IMR-90 (cell line): ENCODE data around the gene IMPG1. TPM values are rescaled to one million over a fixed set of nuclear protein-coding genes. Genes with fewer than 3 reads are reported as not detected.

Experiments used
- ATAC-seq: fragments of 200-7000 bp; cut with Tn5 transposase; 2 replicates; pipeline ENCODE4 v1.9.1; 2020; ENCODE audit warnings: low read depth, mild to moderate bottlenecking, moderate library complexity
- BruUV-seq: library from RNA; stranded (reverse); fragments of 400-500 nt; replicated peaks from 2 replicates; lab custom pipeline; 2021; lab: Mats Ljungman, UMichigan
- CTCF ChIA-PET: fragments of 300-600 bp; formaldehyde crosslinking; extraction: SDS; loops from one replicate; lab custom pipeline; 2021; ENCODE audit warnings: antibody characterized with exemption; lab: Yijun Ruan, JAX
- POLR2A ChIA-PET: fragments of 300-600 bp; sonication (Branson Sonifier 250); formaldehyde crosslinking; loops from one replicate; lab custom pipeline; 2022; ENCODE audit warnings: antibody characterized with exemption; ENCODE audit not compliant: unreplicated experiment; lab: Charles Lee
- DNase-seq: peaks from one replicate; pipeline ENCODE4 v3.0.0; 2013
- H2AFZ ChIP-seq: replicated peaks from 2 replicates; pipeline ENCODE3; 2013; ENCODE audit warnings: low read length, mild to moderate bottlenecking; ENCODE audit not compliant: poor library complexity
- H2AK5ac ChIP-seq: 2 replicates; pipeline ENCODE4 v1.6.1; 2013; ENCODE audit warnings: low read depth, low read length, inconsistent platforms
- H2AK9ac ChIP-seq: replicated peaks from 2 replicates; pipeline ENCODE3; 2013; ENCODE audit warnings: mild to moderate bottlenecking, low read depth, low read length, moderate library complexity; ENCODE audit not compliant: poor library complexity
- H2BK120ac ChIP-seq: 2 replicates; pipeline ENCODE4 v1.6.1; 2013; ENCODE audit warnings: low read depth, low read length, inconsistent platforms
- H2BK15ac ChIP-seq: 3 replicates; pipeline ENCODE4 v1.6.1; 2013; ENCODE audit warnings: low read depth, low read length, inconsistent platforms
- H2BK20ac ChIP-seq: 2 replicates; pipeline ENCODE4 v1.6.1; 2013; ENCODE audit warnings: low read depth, mild to moderate bottlenecking, inconsistent platforms, low read length, moderate library complexity
- H2BK5ac ChIP-seq: 2 replicates; pipeline ENCODE4 v1.6.1; 2013; ENCODE audit warnings: mild to moderate bottlenecking, low read depth, low read length, inconsistent platforms; ENCODE audit not compliant: poor library complexity, severe bottlenecking
- H3K14ac ChIP-seq: replicated peaks from 2 replicates; pipeline ENCODE4 v1.6.1; 2013; ENCODE audit warnings: low read depth, low read length, inconsistent platforms
- H3K18ac ChIP-seq: 2 replicates; pipeline ENCODE4 v1.6.1; 2013; ENCODE audit warnings: low read depth, low read length, control low read depth
- H3K23ac ChIP-seq: 2 replicates; pipeline ENCODE4 v1.6.1; 2013; ENCODE audit warnings: low read depth, low read length, inconsistent platforms
- H3K27ac ChIP-seq: 2 replicates; pipeline ENCODE4 v1.5.1; 2013; ENCODE audit warnings: mild to moderate bottlenecking, control low read depth, low read length; ENCODE audit not compliant: insufficient read depth
- H3K27me3 ChIP-seq: 2 replicates; pipeline ENCODE4 v1.6.1; 2013; ENCODE audit warnings: low read length; ENCODE audit not compliant: control insufficient read depth, insufficient read depth
- H3K36me3 ChIP-seq: 2 replicates; pipeline ENCODE4 v1.6.1; 2013; ENCODE audit warnings: low read length, mixed read lengths; ENCODE audit not compliant: control insufficient read depth, insufficient read depth
- H3K4ac ChIP-seq: 2 replicates; pipeline ENCODE4 v1.6.1; 2013; ENCODE audit warnings: low read depth, low read length, inconsistent platforms
- H3K4me1 ChIP-seq: 2 replicates; pipeline ENCODE4 v1.6.1; 2013; ENCODE audit warnings: low read length, mixed read lengths; ENCODE audit not compliant: control insufficient read depth, insufficient read depth
- H3K4me2 ChIP-seq: 2 replicates; pipeline ENCODE4 v1.6.1; 2013; ENCODE audit warnings: low read depth, mild to moderate bottlenecking, control low read depth, low read length, moderate library complexity
- H3K4me3 ChIP-seq: 2 replicates; pipeline ENCODE4 v1.5.1; 2013; ENCODE audit warnings: low read depth, mild to moderate bottlenecking, control low read depth, low read length, moderate library complexity; ENCODE audit not compliant: insufficient read depth
- H3K56ac ChIP-seq: 2 replicates; pipeline ENCODE4 v1.6.1; 2013; ENCODE audit warnings: low read length, inconsistent platforms; ENCODE audit not compliant: insufficient read depth; ENCODE audit errors: extremely low read depth
- H3K79me1 ChIP-seq, 2 experiments: 2 replicates each; pipeline ENCODE4 v1.6.1; 2013; ENCODE audit warnings: low read length in 2 of 2, inconsistent platforms in 1 of 2, low read depth in 1 of 2
- H3K9ac ChIP-seq: 2 replicates; pipeline ENCODE4 v1.6.1; 2013; ENCODE audit warnings: low read depth, low read length, control low read depth
- H3K9me1 ChIP-seq: 2 replicates; pipeline ENCODE4 v1.6.1; 2013; ENCODE audit warnings: low read length, inconsistent platforms; ENCODE audit not compliant: insufficient read depth
- H3K9me3 ChIP-seq: 2 replicates; pipeline ENCODE4 v1.6.1; 2013; ENCODE audit warnings: low read length; ENCODE audit not compliant: control insufficient read depth, insufficient read depth
- H4K20me1 ChIP-seq: 2 replicates; pipeline ENCODE4 v1.6.1; 2013; ENCODE audit warnings: low read length, inconsistent platforms; ENCODE audit not compliant: insufficient read depth
- H4K5ac ChIP-seq: 2 replicates; pipeline ENCODE4 v1.6.1; 2013; ENCODE audit warnings: mild to moderate bottlenecking, low read depth, low read length, control low read depth
- H4K8ac ChIP-seq, 2 experiments: 2 replicates each; pipeline ENCODE4 v1.6.1; 2013; ENCODE audit warnings: low read depth in 2 of 2, low read length in 2 of 2, control low read depth in 1 of 2, inconsistent platforms in 1 of 2
- H4K91ac ChIP-seq: 2 replicates; pipeline ENCODE4 v1.6.1; 2013; ENCODE audit warnings: low read depth, low read length, inconsistent platforms; ENCODE audit not compliant: insufficient read depth
- CHD1 ChIP-seq: IDR thresholded peaks from 2 replicates; pipeline ENCODE4 v1.6.1; 2012; ENCODE audit warnings: low read depth, low read length, improper control_type of control experiment
- FOS ChIP-seq: fragments of 150-350 bp; IDR thresholded peaks from 2 replicates; pipeline ENCODE4 v1.6.1; 2016; ENCODE audit warnings: low read depth, low read length
- MAZ ChIP-seq: IDR thresholded peaks from 2 replicates; pipeline ENCODE4 v1.6.1; 2012; ENCODE audit warnings: low read depth, mild to moderate bottlenecking, low read length, improper control_type of control experiment, moderate library complexity, borderline replicate concordance
- NFE2L2 ChIP-seq: fragments of 150-350 bp; IDR thresholded peaks from 2 replicates; pipeline ENCODE4 v1.6.1; 2016; ENCODE audit warnings: low read depth, mild to moderate bottlenecking, low read length
- POLR2A ChIP-seq: IDR thresholded peaks from 2 replicates; pipeline ENCODE4 v1.6.1; 2012; ENCODE audit warnings: mild to moderate bottlenecking, low read depth, low read length
- RAD21 ChIP-seq: IDR thresholded peaks from 2 replicates; pipeline ENCODE4 v1.6.1; 2012; ENCODE audit warnings: low read length, improper control_type of control experiment
- RCOR1 ChIP-seq: IDR thresholded peaks from 2 replicates; pipeline ENCODE4 v1.6.1; 2012; ENCODE audit warnings: mild to moderate bottlenecking, low read length, improper control_type of control experiment; ENCODE audit not compliant: insufficient replicate concordance
- SMC3 ChIP-seq: fragments of 150-350 bp; IDR thresholded peaks from 2 replicates; pipeline ENCODE4 v1.6.1; 2016; ENCODE audit warnings: low read depth, mild to moderate bottlenecking, antibody characterized with exemption, low read length, moderate library complexity
- WGBS, 2 experiments: methylation state at CpG; one replicate each; pipeline versions ENCODE4 v1.1.5 to v1.1.7; 2013; ENCODE audit warnings: missing lambda C conversion rate in 2 of 2; ENCODE audit not compliant: insufficient read length in 1 of 2; ENCODE audit errors: extremely low coverage in 2 of 2; 5-methylcytosine and 5-hydroxymethylcytosine counted together
- dilution Hi-C: fragments of 300-500 bp; cut with HindIII; formaldehyde crosslinking; loops from one replicate; pipeline ENCODE4 v1.14.3; 2018; ENCODE audit warnings: low sequenced_read_pairs; ENCODE audit not compliant: unreplicated experiment
- in situ Hi-C: fragments of 300-500 bp; cut with MboI; formaldehyde crosslinking; loops from 3 replicates; pipeline ENCODE4 v1.14.3; 2019; ENCODE audit warnings: low sequenced_read_pairs, inconsistent platforms, mixed read lengths
- intact Hi-C: fragments of 100-400 bp; cut with micrococcal nuclease; formaldehyde crosslinking; loops from 2 replicates; pipeline ENCODE4 v1.10.0; 2022
- polyA plus RNA-seq, 3 experiments: library from polyadenylated mRNA; depleted of rRNA; stranded (reverse); fragments of >200 nt; gene quantifications; 2 replicates each; pipeline ENCODE4 v1.2.3, GENCODE V29; 2012; ENCODE audit warnings: low replicate concordance in 1 of 3
- total RNA-seq: library from RNA; depleted of rRNA; stranded (reverse); fragments of >200 nt; gene quantifications from 2 replicates; pipeline ENCODE4 v1.2.3, GENCODE V29; 2012
- TF ChIP-seq, protein P1 (sequence below): fragments of 150-350 bp; IDR thresholded peaks from 2 replicates; pipeline ENCODE4 v1.6.1; 2017; ENCODE audit warnings: mild to moderate bottlenecking, antibody characterized with exemption, low read length, low read depth

The IMPG1 gene
- total and polyA plus RNA-seq, 2 of the 4 experiments (the other 2 are of a cell fraction), result not detected

DNA sequence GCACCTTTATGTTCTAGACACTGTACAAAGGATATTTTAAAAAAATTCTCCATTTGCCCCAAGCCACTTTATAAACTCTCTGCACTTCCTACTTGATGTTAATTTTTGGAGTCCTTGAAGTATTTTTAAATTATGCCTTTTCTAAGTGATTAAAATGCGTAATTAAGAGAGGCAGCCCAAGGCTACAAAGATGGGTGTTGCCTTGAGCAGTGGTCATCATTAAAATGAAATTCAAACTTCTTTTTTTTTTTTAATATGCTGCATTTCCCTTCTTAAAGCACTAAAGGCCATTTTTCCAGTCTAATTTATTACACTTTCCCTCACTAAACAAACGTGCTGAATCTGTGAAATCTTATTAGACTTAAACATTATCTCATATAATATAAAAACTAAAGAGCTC, 102.4 kb downstream of the IMPG1 start:
- no peaks in the 10 kb centered on the region for H3K9me1 ChIP-seq
- ATAC-seq, result no peak
- H3K14ac ChIP-seq, result no peak overlapping the region
- intact Hi-C loops (no loop called here), dilution Hi-C loops (no loop called here), in situ Hi-C loops (no loop called here)
- no peak overlapping the region for H2AFZ ChIP-seq
- no peaks in the 10 kb centered on the region for H4K20me1 ChIP-seq
- H2AK5ac ChIP-seq, result no peak overlapping the region
- no peak overlapping the region for H2BK20ac ChIP-seq
- H3K4me3 ChIP-seq, result no peak overlapping the region
- TF ChIP-seq RAD21 (no peak), CHD1 (no peak), RCOR1 (no peak), SMC3 (no peak), FOS (no peak), MAZ (no peak), NFE2L2 (no peak), POLR2A (no peak)
- TF ChIP-seq, protein P1, sequence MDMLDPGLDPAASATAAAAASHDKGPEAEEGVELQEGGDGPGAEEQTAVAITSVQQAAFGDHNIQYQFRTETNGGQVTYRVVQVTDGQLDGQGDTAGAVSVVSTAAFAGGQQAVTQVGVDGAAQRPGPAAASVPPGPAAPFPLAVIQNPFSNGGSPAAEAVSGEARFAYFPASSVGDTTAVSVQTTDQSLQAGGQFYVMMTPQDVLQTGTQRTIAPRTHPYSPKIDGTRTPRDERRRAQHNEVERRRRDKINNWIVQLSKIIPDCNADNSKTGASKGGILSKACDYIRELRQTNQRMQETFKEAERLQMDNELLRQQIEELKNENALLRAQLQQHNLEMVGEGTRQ, result no peak
- no peaks in the 10 kb centered on the region for H3K27me3 ChIP-seq
- no TSS peak for BruUV-seq
- no peak overlapping the region for H3K9ac ChIP-seq
- H3K4me1 ChIP-seq, result no peaks in the 10 kb centered on the region
- H3K18ac ChIP-seq, result no peak overlapping the region
- no CpG with 5 or more reads among the region's 2 CpGs for WGBS, 2 experiments
- no peak overlapping the region for H3K23ac ChIP-seq
- ChIA-PET CTCF (no interaction called here), POLR2A (no interaction called here)
- H4K5ac ChIP-seq, result no peak overlapping the region
- DNase-seq, result no peak
- no peak overlapping the region for H3K4me2 ChIP-seq
- no peak overlapping the region for H3K27ac ChIP-seq
- no peaks in the 10 kb centered on the region for H3K36me3 ChIP-seq
- H2AK9ac ChIP-seq, result no peak overlapping the region
- no peak overlapping the region for H3K56ac ChIP-seq
- no peak overlapping the region for H3K4ac ChIP-seq
- H2BK5ac ChIP-seq, result no peak overlapping the region
- H2BK120ac ChIP-seq, result no peak overlapping the region
- H2BK15ac ChIP-seq, result no peak overlapping the region
- H4K8ac ChIP-seq, result no peak overlapping the region
- H4K91ac ChIP-seq, result no peak overlapping the region
- H3K9me3 ChIP-seq, result no peaks in the 10 kb centered on the region
- H3K79me1 ChIP-seq, result no peaks in the 10 kb centered on the region
